GM18951 (cell line): ENCODE data around the gene DENND5A.
"Not testable (repeated sequence)": the region's sequence is repeated elsewhere in the genome, so short reads cannot be mapped to it uniquely, and the experiment has no call there.

Experiments
- POLR2A ChIP-seq: IDR thresholded peaks from 4 replicates; pipeline ENCODE4 v1.6.1; 2011; ENCODE audit warnings: mild to moderate bottlenecking; ENCODE audit not compliant: insufficient read length, insufficient read depth; ENCODE audit errors: extremely low read depth
- in situ Hi-C: fragments of 300-500 bp; cut with MboI; formaldehyde crosslinking; loops from one replicate; pipeline ENCODE4 v1.12.0; 2022; ENCODE audit warnings: low sequenced_read_pairs, mixed read lengths, inconsistent platforms; ENCODE audit not compliant: unreplicated experiment

The DENND5A gene

GRCh38 chr11:9274499-9275258 is 9.5 kb upstream of the DENND5A start:
- TF ChIP-seq POLR2A, result no peak
- in situ Hi-C loops, result no loop called here

- in situ Hi-C loops, result no loop called here
- no peak for TF ChIP-seq POLR2A
Observed at GRCh38 chr11:9273376-9274336, 8.5 kb upstream of the DENND5A start.

GRCh38 chr11:9269492-9270013 is 4.4 kb upstream of the DENND5A start:
- in situ Hi-C loops, result no loop called here
- TF ChIP-seq POLR2A, result no peak

GRCh38 chr11:9267680-9268079 is 2.5 kb upstream of the DENND5A start:
- in situ Hi-C loops, result no loop called here
- no peak for TF ChIP-seq POLR2A

GRCh38 chr11:9266926-9267325 is 1.8 kb upstream of the DENND5A start:
- in situ Hi-C loops, result no loop called here

GRCh38 chr11:9266132-9266736 is 1.1 kb upstream of the DENND5A start:
- in situ Hi-C loops, result no loop called here
- TF ChIP-seq POLR2A, result no peak

More at GRCh38 chr11:9266926-9267325, 1.8 kb upstream of the DENND5A start:
- no peak for TF ChIP-seq POLR2A

GRCh38 chr11:9264316-9265210 is 587 bp downstream of the DENND5A start:
- in situ Hi-C loops, result no loop called here
- TF ChIP-seq POLR2A, result no peak

GRCh38 chr11:9263840-9264315 is 1.3 kb downstream of the DENND5A start:
- in situ Hi-C loops, result no loop called here
- no peak for TF ChIP-seq POLR2A

GRCh38 chr11:9260838-9261146 is 4.4 kb downstream of the DENND5A start:
- in situ Hi-C loops, result not testable (repeated sequence)

GRCh38 chr11:9259981-9260837 is 4.9 kb downstream of the DENND5A start:
- no peak for TF ChIP-seq POLR2A
- in situ Hi-C loops, result no loop called here

GRCh38 chr11:9258279-9258678 is 6.9 kb downstream of the DENND5A start:
- in situ Hi-C loops, result not testable (repeated sequence)

GRCh38 chr11:9254416-9254815 is 10.7 kb downstream of the DENND5A start:
- no peak for TF ChIP-seq POLR2A
- in situ Hi-C loops, result no loop called here

- in situ Hi-C loops, result no loop called here
- no peak for TF ChIP-seq POLR2A
Observed at GRCh38 chr11:9253086-9253485, 12.1 kb downstream of the DENND5A start.
